ENCODE results near the gene RPL38.

RPL38 gene

GRCh38 chr17:74190807-74191406 lies 12.6 kb upstream of the RPL38 start:
- TF ChIP-seq REST (IDR thresholded peaks at IDR 0.05; ENCODE audit: insufficient replicate concordance, low read depth), result peak; percentile 95
- no peak for TF ChIP-seq SPI1 (IDR thresholded peaks at IDR 0.05; ENCODE audit: borderline replicate concordance, low read depth)
- TF ChIP-seq GABPA (IDR thresholded peaks at IDR 0.05; ENCODE audit: low read depth), result no peak
- no peak for TF ChIP-seq POLR2AphosphoS5 (IDR thresholded peaks at IDR 0.05; ENCODE audit: low read depth)
- TF ChIP-seq, protein P1, sequence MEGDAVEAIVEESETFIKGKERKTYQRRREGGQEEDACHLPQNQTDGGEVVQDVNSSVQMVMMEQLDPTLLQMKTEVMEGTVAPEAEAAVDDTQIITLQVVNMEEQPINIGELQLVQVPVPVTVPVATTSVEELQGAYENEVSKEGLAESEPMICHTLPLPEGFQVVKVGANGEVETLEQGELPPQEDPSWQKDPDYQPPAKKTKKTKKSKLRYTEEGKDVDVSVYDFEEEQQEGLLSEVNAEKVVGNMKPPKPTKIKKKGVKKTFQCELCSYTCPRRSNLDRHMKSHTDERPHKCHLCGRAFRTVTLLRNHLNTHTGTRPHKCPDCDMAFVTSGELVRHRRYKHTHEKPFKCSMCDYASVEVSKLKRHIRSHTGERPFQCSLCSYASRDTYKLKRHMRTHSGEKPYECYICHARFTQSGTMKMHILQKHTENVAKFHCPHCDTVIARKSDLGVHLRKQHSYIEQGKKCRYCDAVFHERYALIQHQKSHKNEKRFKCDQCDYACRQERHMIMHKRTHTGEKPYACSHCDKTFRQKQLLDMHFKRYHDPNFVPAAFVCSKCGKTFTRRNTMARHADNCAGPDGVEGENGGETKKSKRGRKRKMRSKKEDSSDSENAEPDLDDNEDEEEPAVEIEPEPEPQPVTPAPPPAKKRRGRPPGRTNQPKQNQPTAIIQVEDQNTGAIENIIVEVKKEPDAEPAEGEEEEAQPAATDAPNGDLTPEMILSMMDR (IDR thresholded peaks at IDR 0.05; ENCODE audit: insufficient read depth, low read length), result no peak
- DNase-seq (ENCODE audit: low read depth in 1 of 2, low spot score in 1 of 2), result no peak
- H3K27me3 ChIP-seq (ENCODE audit: insufficient read depth, poor library complexity, severe bottlenecking), result peaks cover 4% of the 10 kb centered on the region
- H3K4me3 ChIP-seq (replicated peaks; ENCODE audit: insufficient read depth, low read length), result no peak overlapping the region
- no peak overlapping the region for H3K27ac ChIP-seq (replicated peaks)

- Histone ChIP-seq H3K27me3 (ENCODE audit: insufficient read depth, poor library complexity, severe bottlenecking) (peaks cover 4% of the 10 kb centered on the region), H3K4me3 (replicated peaks; ENCODE audit: insufficient read depth, low read length) (no peak overlapping the region), H3K27ac (replicated peaks) (no peak overlapping the region)
- DNase-seq (ENCODE audit: low read depth in 1 of 2, low spot score in 1 of 2), result peak; percentile 69 to 79
- TF ChIP-seq GABPA (IDR thresholded peaks at IDR 0.05; ENCODE audit: low read depth) (no peak), REST (IDR thresholded peaks at IDR 0.05; ENCODE audit: insufficient replicate concordance, low read depth) (peak; percentile 38), POLR2AphosphoS5 (IDR thresholded peaks at IDR 0.05; ENCODE audit: low read depth) (no peak)
- TF ChIP-seq, protein P1 (IDR thresholded peaks at IDR 0.05; ENCODE audit: insufficient read depth, low read length), result no peak
These were observed 10.3 kb upstream of the RPL38 start for GRCh38 chr17:74192950-74193781.

DNA sequence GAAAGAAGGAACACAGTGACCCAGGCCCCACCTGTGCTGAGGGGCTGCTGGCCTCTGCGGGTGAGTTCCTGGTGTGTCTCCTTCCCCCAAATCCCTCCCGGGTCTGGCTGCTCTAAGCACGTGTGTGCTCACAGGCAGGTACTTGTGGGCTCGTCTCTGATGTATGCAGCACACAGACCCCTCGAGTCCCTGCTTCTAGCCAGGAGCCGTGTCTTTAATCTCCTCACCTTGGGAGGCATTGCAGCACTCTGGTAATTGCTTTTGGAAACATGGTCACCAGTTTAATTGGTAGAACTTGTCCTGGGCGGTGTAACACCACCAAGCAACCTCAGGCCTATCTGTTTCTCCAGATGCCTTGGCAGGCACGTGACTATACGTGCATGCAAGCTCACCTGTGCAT lies 8.8 kb upstream of the RPL38 start:
- no peak overlapping the region for H3K4me3 ChIP-seq (replicated peaks; ENCODE audit: insufficient read depth, low read length)
- TF ChIP-seq POLR2AphosphoS5 (IDR thresholded peaks at IDR 0.05; ENCODE audit: low read depth), result no peak
- TF ChIP-seq, protein P1 (IDR thresholded peaks at IDR 0.05; ENCODE audit: insufficient read depth, low read length), result no peak
- DNase-seq (ENCODE audit: low read depth in 1 of 2, low spot score in 1 of 2), result no peak
- H3K27me3 ChIP-seq (ENCODE audit: insufficient read depth, poor library complexity, severe bottlenecking), result peaks cover 4% of the 10 kb centered on the region
- no peak overlapping the region for H3K27ac ChIP-seq (replicated peaks)

Measured in HL-60 (cell line).